ENCODE data around the gene CDK8. TPM values are rescaled to one million over a fixed set of nuclear protein-coding genes. Genes with fewer than 3 reads are reported as not detected.

The CDK8 gene
- total and polyA plus RNA-seq, 2 donors (not counting 3 experiments of a cell fraction or from before 2014, with no cell fraction given): 12.2 to 13.3 TPM

GRCh38 chr13:26441476-26441875 is 187.5 kb downstream of the CDK8 start:
- no peak overlapping the region for H3K9ac ChIP-seq (replicated peaks; ENCODE audit: extremely low read depth, insufficient read depth, low read length)
- dilution Hi-C loops (cut with MboI; ENCODE audit: extremely low pct_ligation_motif_present, low sequenced_read_pairs): no loop called here

GRCh38 chr13:26442541-26442940 is 188.6 kb downstream of the CDK8 start:
- DNase-seq (ENCODE audit: low read depth, low spot score): no peak
- Histone ChIP-seq H2AFZ (ENCODE audit: low read depth, low read length) (no peak overlapping the region), H3K4me1 (ENCODE audit: control insufficient read depth, extremely low read depth, insufficient read depth, low read length) (no peaks in the 10 kb centered on the region), H3K79me2 (ENCODE audit: control insufficient read depth, insufficient read depth, low read length) (no peaks in the 10 kb centered on the region), H3K9ac (replicated peaks; ENCODE audit: extremely low read depth, insufficient read depth, low read length) (no peak overlapping the region), H3K36me3 (ENCODE audit: control insufficient read depth in 2 of 2, extremely low read depth in 1 of 2, insufficient read depth in 2 of 2, low read length in 2 of 2) (no peaks in the 10 kb centered on the region), H4K20me1 (replicated peaks; ENCODE audit: control insufficient read depth, extremely low read depth, insufficient read depth, low read length) (no peaks in the 10 kb centered on the region), H3K9me1 (replicated peaks; ENCODE audit: control insufficient read depth, extremely low read depth, insufficient read depth, low read length) (no peaks in the 10 kb centered on the region), H3K27me3 (ENCODE audit: control insufficient read depth in 2 of 2, insufficient read depth in 2 of 2, low read length in 2 of 2) (no peaks in the 10 kb centered on the region), H3K9me3 (replicated peaks; ENCODE audit: control insufficient read depth, insufficient read depth, low read length) (no peaks in the 10 kb centered on the region), H3K4me2 (ENCODE audit: insufficient read depth, low read length) (no peak overlapping the region), H3K4me3 (replicated peaks in 1 of 3; ENCODE audit: insufficient read depth in 1 of 3, low read depth in 1 of 3, low read length in 3 of 3) (no peak overlapping the region), H3K27ac (ENCODE audit: insufficient read depth, low read depth, low read length) (no peak overlapping the region)
- FAIRE-seq: no peak
- intact Hi-C loops (cut with micrococcal nuclease): no loop called here
- no TSS peak for BruUV-seq (replicated peaks)
- TF ChIP-seq FOS (IDR thresholded peaks at IDR 0.05; ENCODE audit: borderline replicate concordance, insufficient read depth, low read length) (no peak), POLR2A (IDR thresholded peaks at IDR 0.05; ENCODE audit: low read depth, low read length) (no peak), CTCF (IDR thresholded peaks at IDR 0.05; ENCODE audit: extremely low read depth in 1 of 2, insufficient read depth in 1 of 2, low read depth in 1 of 2, low read length in 2 of 2) (no peak), MAX (IDR thresholded peaks at IDR 0.05; ENCODE audit: insufficient read depth, insufficient read length) (no peak), POLR2AphosphoS5 (IDR thresholded peaks at IDR 0.05; ENCODE audit: insufficient read depth, low read depth, low read length) (no peak), GATA2 (IDR thresholded peaks at IDR 0.05; ENCODE audit: insufficient read depth, insufficient read length, low read depth, low read length) (no peak), MYC (IDR thresholded peaks at IDR 0.05; ENCODE audit: low read depth, low read length) (no peak), JUN (IDR thresholded peaks at IDR 0.05; ENCODE audit: borderline replicate concordance, insufficient read depth, insufficient read length, low read depth) (no peak), EZH2 (IDR thresholded peaks at IDR 0.05; ENCODE audit: borderline replicate concordance, low read depth, low read length, severe bottlenecking) (no peak)
- dilution Hi-C loops (cut with MboI; ENCODE audit: extremely low pct_ligation_motif_present, low sequenced_read_pairs): no loop called here
- CTCF ChIA-PET: interaction anchor here (0.5 kb wide), 1 partner anchor 54 kb away, joined by 4 read pairs; no protein-coding TSS in a partner anchor
- POLR2A ChIA-PET: no interaction called here

More at GRCh38 chr13:26441476-26441875, 187.5 kb downstream of the CDK8 start:
- no peaks in the 10 kb centered on the region for H3K27me3 ChIP-seq (ENCODE audit: control insufficient read depth in 2 of 2, insufficient read depth in 2 of 2, low read length in 2 of 2)
- FAIRE-seq (no peak), DNase-seq (ENCODE audit: low read depth, low spot score) (no peak)
- H3K4me1 ChIP-seq (ENCODE audit: control insufficient read depth, extremely low read depth, insufficient read depth, low read length): no peaks in the 10 kb centered on the region
- no peaks in the 10 kb centered on the region for H4K20me1 ChIP-seq (replicated peaks; ENCODE audit: control insufficient read depth, extremely low read depth, insufficient read depth, low read length)
- BruUV-seq (replicated peaks): no TSS peak
- H3K79me2 ChIP-seq (ENCODE audit: control insufficient read depth, insufficient read depth, low read length): no peaks in the 10 kb centered on the region
- CTCF ChIA-PET: no interaction called here
- H3K36me3 ChIP-seq (ENCODE audit: control insufficient read depth in 2 of 2, extremely low read depth in 1 of 2, insufficient read depth in 2 of 2, low read length in 2 of 2): no peaks in the 10 kb centered on the region
- no peak for TF ChIP-seq EZH2 (IDR thresholded peaks at IDR 0.05; ENCODE audit: borderline replicate concordance, low read depth, low read length, severe bottlenecking)
- TF ChIP-seq POLR2A (IDR thresholded peaks at IDR 0.05; ENCODE audit: low read depth, low read length): no peak
- TF ChIP-seq POLR2AphosphoS5 (IDR thresholded peaks at IDR 0.05; ENCODE audit: insufficient read depth, low read depth, low read length): no peak
- no peak for TF ChIP-seq FOS (IDR thresholded peaks at IDR 0.05; ENCODE audit: borderline replicate concordance, insufficient read depth, low read length)
- TF ChIP-seq GATA2 (IDR thresholded peaks at IDR 0.05; ENCODE audit: insufficient read depth, insufficient read length, low read depth, low read length): no peak
- no peak for TF ChIP-seq MAX (IDR thresholded peaks at IDR 0.05; ENCODE audit: insufficient read depth, insufficient read length)
- TF ChIP-seq JUN (IDR thresholded peaks at IDR 0.05; ENCODE audit: borderline replicate concordance, insufficient read depth, insufficient read length, low read depth): no peak
- H2AFZ ChIP-seq (ENCODE audit: low read depth, low read length): no peak overlapping the region
- intact Hi-C loops (cut with micrococcal nuclease): no loop called here
- H3K9me1 ChIP-seq (replicated peaks; ENCODE audit: control insufficient read depth, extremely low read depth, insufficient read depth, low read length): no peaks in the 10 kb centered on the region
- H3K4me2 ChIP-seq (ENCODE audit: insufficient read depth, low read length): no peak overlapping the region
- H3K4me3 ChIP-seq (replicated peaks in 1 of 3; ENCODE audit: insufficient read depth in 1 of 3, low read depth in 1 of 3, low read length in 3 of 3): no peak overlapping the region
- no peak overlapping the region for H3K27ac ChIP-seq (ENCODE audit: insufficient read depth, low read depth, low read length)
- POLR2A ChIA-PET: no interaction called here
- H3K9me3 ChIP-seq (replicated peaks; ENCODE audit: control insufficient read depth, insufficient read depth, low read length): no peaks in the 10 kb centered on the region
